T-helper 2 cell treated with Interferon-gamma antibody and Interleukin-4, amounts not matched to agents 5 μg/mL and 100 μg/mL, for 36 hours (primary cell): ENCODE data around the gene PIP4K2A.

Experiments
- DNase-seq: peaks from one replicate; pipeline ENCODE4 v3.0.0; 2021; ENCODE audit warnings: low spot score
- H3K27ac Mint-ChIP-seq: one replicate; pipeline ENCODE4 v1.8.0; 2021; ENCODE audit warnings: mild to moderate bottlenecking, mixed read lengths
- H3K27me3 Mint-ChIP-seq: one replicate; pipeline ENCODE4 v1.8.0; 2021; ENCODE audit warnings: low read depth, mixed read lengths
- H3K36me3 Mint-ChIP-seq: one replicate; pipeline ENCODE4 v1.8.0; 2021; ENCODE audit warnings: low read depth, mixed read lengths
- H3K4me1 Mint-ChIP-seq: one replicate; pipeline ENCODE4 v1.8.0; 2021; ENCODE audit warnings: low read depth, mixed read lengths
- H3K4me3 Mint-ChIP-seq: one replicate; pipeline ENCODE4 v1.8.0; 2022; ENCODE audit warnings: mild to moderate bottlenecking, moderate library complexity, mixed read lengths
- H3K9me3 Mint-ChIP-seq: one replicate; pipeline ENCODE4 v1.8.0; 2021; ENCODE audit warnings: mixed read lengths

Gene PIP4K2A

GRCh38 chr10:22630234-22631174 lies 83.9 kb downstream of the PIP4K2A start:
- peak overlapping the region; percentile 94 for H3K27ac Mint-ChIP-seq
- DNase-seq: peak; percentile 65
- peak overlapping the region; percentile 87 for H3K4me3 Mint-ChIP-seq
- H3K36me3 Mint-ChIP-seq: peaks cover 21% of the 10 kb centered on the region
- peaks cover 86% of the 10 kb centered on the region for H3K4me1 Mint-ChIP-seq
- H3K9me3 Mint-ChIP-seq: no peaks in the 10 kb centered on the region
- no peaks in the 10 kb centered on the region for H3K27me3 Mint-ChIP-seq

GRCh38 chr10:22629852-22630233 lies 84.5 kb downstream of the PIP4K2A start:
- H3K4me1 Mint-ChIP-seq: peaks cover 83% of the 10 kb centered on the region
- peak; percentile 46 for DNase-seq
- H3K36me3 Mint-ChIP-seq: peaks cover 16% of the 10 kb centered on the region
- H3K4me3 Mint-ChIP-seq: peak overlapping the region; percentile 87
- no peaks in the 10 kb centered on the region for H3K27me3 Mint-ChIP-seq
- H3K9me3 Mint-ChIP-seq: no peaks in the 10 kb centered on the region
- peak overlapping the region; percentile 94 for H3K27ac Mint-ChIP-seq

GRCh38 chr10:22629126-22629525 lies 85.3 kb downstream of the PIP4K2A start:
- Mint-ChIP-seq H3K9me3 (no peaks in the 10 kb centered on the region), H3K27me3 (no peaks in the 10 kb centered on the region), H3K4me1 (peaks cover 82% of the 10 kb centered on the region), H3K4me3 (peak overlapping the region; percentile 48), H3K36me3 (peaks cover 12% of the 10 kb centered on the region), H3K27ac (peak overlapping the region; percentile 89)
- no peak for DNase-seq

GRCh38 chr10:22628309-22628708 lies 86.1 kb downstream of the PIP4K2A start:
- peak overlapping the region; percentile 48 for H3K4me3 Mint-ChIP-seq
- H3K36me3 Mint-ChIP-seq: peaks cover 9% of the 10 kb centered on the region
- no peaks in the 10 kb centered on the region for H3K9me3 Mint-ChIP-seq
- H3K4me1 Mint-ChIP-seq: peaks cover 84% of the 10 kb centered on the region
- H3K27ac Mint-ChIP-seq: peak overlapping the region; percentile 89
- no peak for DNase-seq
- no peaks in the 10 kb centered on the region for H3K27me3 Mint-ChIP-seq

GRCh38 chr10:22626784-22627183 lies 87.6 kb downstream of the PIP4K2A start:
- H3K36me3 Mint-ChIP-seq: peaks cover 12% of the 10 kb centered on the region
- DNase-seq: no peak
- peak overlapping the region; percentile 23 for H3K27ac Mint-ChIP-seq
- H3K27me3 Mint-ChIP-seq: no peaks in the 10 kb centered on the region
- H3K9me3 Mint-ChIP-seq: no peaks in the 10 kb centered on the region
- H3K4me1 Mint-ChIP-seq: peaks cover 82% of the 10 kb centered on the region
- peak overlapping the region; percentile 47 for H3K4me3 Mint-ChIP-seq

GRCh38 chr10:22625516-22626290 lies 88.7 kb downstream of the PIP4K2A start:
- Mint-ChIP-seq H3K4me3 (peak overlapping the region; percentile 43), H3K9me3 (no peaks in the 10 kb centered on the region), H3K27me3 (no peaks in the 10 kb centered on the region), H3K4me1 (peaks cover 77% of the 10 kb centered on the region), H3K27ac (peak overlapping the region; percentile 63), H3K36me3 (peaks cover 12% of the 10 kb centered on the region)
- no peak for DNase-seq

GRCh38 chr10:22624287-22624738 lies 90.1 kb downstream of the PIP4K2A start:
- Mint-ChIP-seq H3K27me3 (no peaks in the 10 kb centered on the region), H3K9me3 (no peaks in the 10 kb centered on the region), H3K4me3 (peak overlapping the region; percentile 72), H3K4me1 (peaks cover 68% of the 10 kb centered on the region), H3K36me3 (peaks cover 13% of the 10 kb centered on the region), H3K27ac (peak overlapping the region; percentile 86)
- no peak for DNase-seq

GRCh38 chr10:22623633-22624253 lies 90.6 kb downstream of the PIP4K2A start:
- no peak for DNase-seq
- H3K4me3 Mint-ChIP-seq: peak overlapping the region; percentile 72
- H3K9me3 Mint-ChIP-seq: no peaks in the 10 kb centered on the region
- peaks cover 65% of the 10 kb centered on the region for H3K4me1 Mint-ChIP-seq
- peak overlapping the region; percentile 86 for H3K27ac Mint-ChIP-seq
- H3K36me3 Mint-ChIP-seq: peaks cover 13% of the 10 kb centered on the region
- H3K27me3 Mint-ChIP-seq: no peaks in the 10 kb centered on the region

- H3K4me3 Mint-ChIP-seq: no peak overlapping the region
- no peaks in the 10 kb centered on the region for H3K9me3 Mint-ChIP-seq
- peaks cover 66% of the 10 kb centered on the region for H3K4me1 Mint-ChIP-seq
- no peak overlapping the region for H3K27ac Mint-ChIP-seq
- H3K36me3 Mint-ChIP-seq: peaks cover 15% of the 10 kb centered on the region
- no peak for DNase-seq
- H3K27me3 Mint-ChIP-seq: no peaks in the 10 kb centered on the region
Measured at GRCh38 chr10:22622242-22622806, 92.1 kb downstream of the PIP4K2A start.

GRCh38 chr10:22621726-22622125 lies 92.7 kb downstream of the PIP4K2A start:
- peaks cover 13% of the 10 kb centered on the region for H3K36me3 Mint-ChIP-seq
- no peak overlapping the region for H3K4me3 Mint-ChIP-seq
- H3K27ac Mint-ChIP-seq: peak overlapping the region; percentile 1
- H3K27me3 Mint-ChIP-seq: no peaks in the 10 kb centered on the region
- H3K4me1 Mint-ChIP-seq: peaks cover 65% of the 10 kb centered on the region
- no peaks in the 10 kb centered on the region for H3K9me3 Mint-ChIP-seq
- no peak for DNase-seq

GRCh38 chr10:22620929-22621328 lies 93.4 kb downstream of the PIP4K2A start:
- Mint-ChIP-seq H3K27me3 (no peaks in the 10 kb centered on the region), H3K4me1 (peaks cover 64% of the 10 kb centered on the region), H3K4me3 (no peak overlapping the region), H3K9me3 (no peaks in the 10 kb centered on the region), H3K36me3 (peaks cover 13% of the 10 kb centered on the region), H3K27ac (no peak overlapping the region)
- DNase-seq: no peak

GRCh38 chr10:22620140-22620857 lies 94.1 kb downstream of the PIP4K2A start:
- H3K4me3 Mint-ChIP-seq: no peak overlapping the region
- peaks cover 13% of the 10 kb centered on the region for H3K36me3 Mint-ChIP-seq
- H3K9me3 Mint-ChIP-seq: no peaks in the 10 kb centered on the region
- H3K27ac Mint-ChIP-seq: no peak overlapping the region
- no peaks in the 10 kb centered on the region for H3K27me3 Mint-ChIP-seq
- no peak for DNase-seq
- H3K4me1 Mint-ChIP-seq: peaks cover 62% of the 10 kb centered on the region

- Mint-ChIP-seq H3K36me3 (peaks cover 13% of the 10 kb centered on the region), H3K27ac (no peak overlapping the region), H3K4me3 (no peak overlapping the region), H3K27me3 (no peaks in the 10 kb centered on the region), H3K4me1 (peaks cover 59% of the 10 kb centered on the region), H3K9me3 (no peaks in the 10 kb centered on the region)
- DNase-seq: no peak
Measured at GRCh38 chr10:22619101-22619500, 95.3 kb downstream of the PIP4K2A start.
